HepG2 (cell line): ENCODE results near the gene UVSSA. TPM values are rescaled to one million over a fixed set of nuclear protein-coding genes. Genes with fewer than 3 reads are reported as not detected.

Experiments used
- ATAC-seq: fragments of 200-7000 bp; cut with Tn5 transposase; 3 replicates; pipeline ENCODE4 v1.9.1; 2020; ENCODE audit warnings: mild to moderate bottlenecking, moderate library complexity
- BruUV-seq: library from RNA; stranded (reverse); fragments of 400-500 nt; replicated peaks from 2 replicates; lab custom pipeline; 2021; lab: Mats Ljungman, UMichigan
- CTCF ChIA-PET: fragments of 300-600 bp; formaldehyde crosslinking; extraction: SDS; loops from one replicate; lab custom pipeline; 2021; ENCODE audit warnings: low total read pairs, inconsistent platforms, low intra/inter-chr PET ratio; lab: Yijun Ruan, JAX
- POLR2A ChIA-PET: fragments of 350-600 bp; sonication (Branson Sonifier 250); formaldehyde crosslinking; loops from one replicate; lab custom pipeline; 2020; ENCODE audit warnings: antibody characterized with exemption, inconsistent platforms; lab: Yijun Ruan, JAX
- DNase-seq: peaks from one replicate; pipeline ENCODE4 v3.0.0-alpha.2; 2015; ENCODE audit warnings: low spot score
- FAIRE-seq: peaks from 3 replicates; lab custom pipeline; 2011; peaks lifted over from hg19 to GRCh38; lab: Jason Lieb, UNC
- H2AFZ ChIP-seq: one replicate; pipeline ENCODE4 v1.6.1; 2011; ENCODE audit warnings: low read length, inconsistent platforms
- H3K27ac ChIP-seq: fragments of 300-600 bp; 3 replicates; pipeline ENCODE4 v1.8.0; 2011; ENCODE audit warnings: mixed run types, mild to moderate bottlenecking, mixed read lengths, low read length, inconsistent platforms; ENCODE audit not compliant: insufficient read depth; ENCODE audit errors: extremely low read length
- H3K27me3 ChIP-seq, 2 experiments: fragments of 200-600 bp in 1 of 2; 2 replicates in 1 of 2; 3 replicates in 1 of 2; pipeline versions ENCODE4 v1.6.0 to v1.8.0; 2011; ENCODE audit warnings: low read length in 2 of 2, mild to moderate bottlenecking in 2 of 2, moderate library complexity in 2 of 2, inconsistent platforms in 1 of 2; ENCODE audit not compliant: insufficient read depth in 2 of 2, control insufficient read depth in 1 of 2
- H3K36me3 ChIP-seq, 2 experiments: fragments of 200-600 bp in 1 of 2; replicated peaks in 1 of 2; 2 replicates in 1 of 2; 3 replicates in 1 of 2; pipeline versions ENCODE4 v1.5.1 to v1.8.0; 2011; ENCODE audit warnings: low read length in 2 of 2, inconsistent platforms in 1 of 2; ENCODE audit not compliant: insufficient read depth in 2 of 2, control insufficient read depth in 1 of 2
- H3K4me1 ChIP-seq: 2 replicates; pipeline ENCODE4 v1.5.1; 2012; ENCODE audit warnings: low read length, inconsistent platforms; ENCODE audit not compliant: insufficient read depth
- H3K4me2 ChIP-seq: 2 replicates; pipeline ENCODE4 v1.6.0; 2011; ENCODE audit warnings: low read depth, low read length, inconsistent platforms
- H3K4me3 ChIP-seq, 3 experiments: fragments of 200-600 bp in 1 of 3; sonication (generic), shearing (Covaris generic) in 1 of 3; replicated peaks in 1 of 3; 2 replicates each; pipeline ENCODE4 v1.5.1; 2011 to 2016; ENCODE audit warnings: low read length in 3 of 3, inconsistent platforms in 2 of 3, low read depth in 2 of 3, mild to moderate bottlenecking in 2 of 3, control low read depth in 1 of 3, mixed read lengths in 1 of 3; ENCODE audit not compliant: insufficient read depth in 1 of 3
- H3K79me2 ChIP-seq: one replicate; pipeline ENCODE4 v1.6.1; 2011; ENCODE audit warnings: low read length, inconsistent platforms; ENCODE audit not compliant: insufficient read depth
- H3K9ac ChIP-seq: 2 replicates; pipeline ENCODE4 v1.6.0; 2011; ENCODE audit warnings: mild to moderate bottlenecking, low read depth, low read length, inconsistent platforms; ENCODE audit not compliant: insufficient read depth
- H3K9me3 ChIP-seq: 2 replicates; pipeline ENCODE4 v1.5.1; 2012; ENCODE audit warnings: mild to moderate bottlenecking, low read length
- H4K20me1 ChIP-seq: 2 replicates; pipeline ENCODE4 v1.6.0; 2011; ENCODE audit warnings: inconsistent platforms, mild to moderate bottlenecking, low read length, moderate library complexity; ENCODE audit not compliant: insufficient read depth
- ARID2 ChIP-seq: sonication (generic); formaldehyde crosslinking; IDR thresholded peaks from 2 replicates; pipeline ENCODE4 v1.8.1; 2022; ENCODE audit warnings: mild to moderate bottlenecking, missing genetic modification reagents, borderline replicate concordance
- CENPX ChIP-seq: sonication (generic); formaldehyde crosslinking; IDR thresholded peaks from 2 replicates; pipeline ENCODE4 v1.9.0; 2021; ENCODE audit warnings: mild to moderate bottlenecking, missing genetic modification reagents, moderate library complexity
- ZFP90 ChIP-seq: sonication (generic); formaldehyde crosslinking; IDR thresholded peaks from 2 replicates; pipeline ENCODE4 v1.8.0; 2022; ENCODE audit warnings: missing genetic modification reagents, mild to moderate bottlenecking, inconsistent platforms, borderline replicate concordance
- ZMAT3 ChIP-seq: sonication (generic); formaldehyde crosslinking; conservative IDR thresholded peaks from 2 replicates; pipeline ENCODE4 v1.7.0; 2021; ENCODE audit warnings: missing genetic modification reagents
- ZNF224 ChIP-seq: sonication (generic); formaldehyde crosslinking; IDR thresholded peaks from 2 replicates; pipeline ENCODE4 v1.5.0; 2020; ENCODE audit warnings: mild to moderate bottlenecking, missing genetic modification reagents
- ZNF629 ChIP-seq: sonication (generic); formaldehyde crosslinking; conservative IDR thresholded peaks from 2 replicates; pipeline ENCODE4 v1.5.0; 2020; ENCODE audit warnings: missing genetic modification reagents
- ZNF780A ChIP-seq: sonication (generic); formaldehyde crosslinking; IDR thresholded peaks from 2 replicates; pipeline ENCODE4 v1.8.0; 2022; ENCODE audit warnings: mild to moderate bottlenecking, missing genetic modification reagents, moderate library complexity
- ZNF891 ChIP-seq: sonication (generic); formaldehyde crosslinking; IDR thresholded peaks from 2 replicates; pipeline ENCODE4 v1.5.0; 2020; ENCODE audit warnings: mild to moderate bottlenecking, missing genetic modification reagents
- WGBS: methylation state at CpG from one replicate; pipeline ENCODE4 v1.1.6; 2017; ENCODE audit warnings: low lambda C conversion rate; 5-methylcytosine and 5-hydroxymethylcytosine counted together
- in situ Hi-C: cut with HindIII; loops from 2 replicates; pipeline ENCODE4 v1.10.0; 2017; ENCODE audit warnings: low pct_unique_long_range_greater_than_20kb; ENCODE audit not compliant: extremely low pct_ligation_motif_present
- intact Hi-C: fragments of 100-400 bp; cut with micrococcal nuclease; formaldehyde crosslinking; loops from one replicate; pipeline ENCODE4 v1.10.0; 2022; ENCODE audit not compliant: unreplicated experiment
- polyA plus RNA-seq, 8 experiments: library from polyadenylated mRNA; depleted of rRNA in 3 of 8; stranded (reverse) in 7 of 8; unstranded in 1 of 8; fragments of >200 nt; fragmentation: Illumina TruSeq in 4 of 8; extraction: Trizol in 4 of 8; gene quantifications; 2 replicates each; pipeline versions ENCODE4 v1.2.1 to v1.2.3, GENCODE V29; 2011 to 2016; ENCODE audit warnings: low read depth in 4 of 8, missing spikeins in 1 of 8, mixed read lengths in 1 of 8; ENCODE audit not compliant: insufficient read depth in 1 of 8
- total RNA-seq, 5 experiments: library from RNA; depleted of rRNA; stranded (reverse); fragments of >200 nt; fragmentation: Illumina TruSeq; extraction: Trizol; gene quantifications; 2 replicates each; pipeline ENCODE4 v1.2.3, GENCODE V29; 2016; ENCODE audit warnings: low read depth in 1 of 5
- TF ChIP-seq, protein P1 (sequence below): IDR thresholded peaks from 2 replicates; pipeline ENCODE4 v1.6.1; 2016; ENCODE audit warnings: control low read depth
- TF ChIP-seq, protein P2 (sequence below), 2 experiments: fragments of 450-650 bp in 1 of 2; sonication (generic) in 1 of 2; formaldehyde crosslinking; IDR thresholded peaks; 2 replicates each; pipeline versions ENCODE4 v1.5.0 to v1.8.0; 2020 to 2022; ENCODE audit warnings: mild to moderate bottlenecking in 1 of 2, missing genetic modification reagents in 1 of 2
- TF ChIP-seq, protein P3 (sequence below): sonication (generic); formaldehyde crosslinking; IDR thresholded peaks from 2 replicates; pipeline ENCODE4 v1.8.0; 2022; ENCODE audit warnings: mild to moderate bottlenecking, missing genetic modification reagents, moderate library complexity
- TF ChIP-seq, protein P4 (sequence below): sonication (generic); formaldehyde crosslinking; IDR thresholded peaks from 2 replicates; pipeline ENCODE4 v1.4.0; 2020; ENCODE audit warnings: missing genetic modification reagents, borderline replicate concordance

UVSSA gene
- total and polyA plus RNA-seq, 2 of the 13 experiments (the other 11 are each of a cell fraction or from before 2014, with no cell fraction given) = 4.6 to 8.4 TPM

DNA sequence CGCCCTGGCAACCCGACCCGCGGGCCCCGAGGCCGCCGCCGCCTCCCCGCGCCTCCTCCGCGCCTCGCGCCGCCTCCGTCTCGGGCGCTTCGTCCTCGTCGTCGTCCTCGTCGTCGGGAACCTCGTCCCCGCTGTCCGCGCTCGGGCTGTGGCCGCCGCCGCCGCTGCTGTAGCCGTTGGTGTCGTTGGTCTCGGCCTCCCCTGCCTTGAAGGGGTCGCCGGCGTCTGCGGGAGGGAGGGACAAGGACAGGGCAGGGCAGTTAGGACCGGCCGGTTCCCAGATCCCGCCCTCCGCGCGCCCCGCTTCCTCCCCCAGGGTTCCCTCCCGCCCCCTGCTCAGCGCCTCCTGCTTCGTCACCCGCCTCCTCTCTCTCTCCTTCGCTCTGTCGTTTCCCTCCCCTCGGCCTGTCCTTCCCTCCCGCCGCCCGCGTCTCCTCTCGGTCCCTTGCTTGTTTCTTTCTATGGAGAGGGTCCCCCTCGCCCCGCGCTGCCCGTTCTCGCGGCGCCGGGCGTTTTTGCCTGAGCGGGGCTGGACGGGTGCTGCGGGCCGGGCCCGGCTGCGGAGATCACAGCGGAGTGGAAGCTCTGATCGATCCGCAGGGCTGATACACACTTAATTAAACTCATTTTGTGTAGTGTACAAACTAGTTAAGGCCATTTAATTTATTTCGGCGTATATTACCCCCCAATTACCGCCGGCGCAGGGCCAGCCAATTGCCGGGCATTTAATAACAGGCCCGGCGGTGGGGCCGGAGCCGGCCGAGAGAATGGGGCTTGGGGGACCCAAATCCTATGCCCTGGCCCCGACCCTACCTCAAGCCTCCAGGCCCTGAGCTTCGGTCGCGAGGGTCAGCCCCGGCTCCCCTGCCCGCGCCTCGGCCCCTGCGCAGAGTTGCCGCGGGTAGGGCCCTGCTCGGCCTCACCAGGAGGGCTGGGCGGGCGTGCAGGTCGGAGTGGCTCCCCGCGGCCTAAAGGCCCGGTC, 56.9 kb downstream of the UVSSA start (continued):
- TF ChIP-seq, protein P1, sequence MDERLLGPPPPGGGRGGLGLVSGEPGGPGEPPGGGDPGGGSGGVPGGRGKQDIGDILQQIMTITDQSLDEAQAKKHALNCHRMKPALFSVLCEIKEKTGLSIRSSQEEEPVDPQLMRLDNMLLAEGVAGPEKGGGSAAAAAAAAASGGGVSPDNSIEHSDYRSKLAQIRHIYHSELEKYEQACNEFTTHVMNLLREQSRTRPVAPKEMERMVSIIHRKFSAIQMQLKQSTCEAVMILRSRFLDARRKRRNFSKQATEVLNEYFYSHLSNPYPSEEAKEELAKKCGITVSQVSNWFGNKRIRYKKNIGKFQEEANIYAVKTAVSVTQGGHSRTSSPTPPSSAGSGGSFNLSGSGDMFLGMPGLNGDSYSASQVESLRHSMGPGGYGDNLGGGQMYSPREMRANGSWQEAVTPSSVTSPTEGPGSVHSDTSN (CRISPR knock-in tag) = no peak

DNA sequence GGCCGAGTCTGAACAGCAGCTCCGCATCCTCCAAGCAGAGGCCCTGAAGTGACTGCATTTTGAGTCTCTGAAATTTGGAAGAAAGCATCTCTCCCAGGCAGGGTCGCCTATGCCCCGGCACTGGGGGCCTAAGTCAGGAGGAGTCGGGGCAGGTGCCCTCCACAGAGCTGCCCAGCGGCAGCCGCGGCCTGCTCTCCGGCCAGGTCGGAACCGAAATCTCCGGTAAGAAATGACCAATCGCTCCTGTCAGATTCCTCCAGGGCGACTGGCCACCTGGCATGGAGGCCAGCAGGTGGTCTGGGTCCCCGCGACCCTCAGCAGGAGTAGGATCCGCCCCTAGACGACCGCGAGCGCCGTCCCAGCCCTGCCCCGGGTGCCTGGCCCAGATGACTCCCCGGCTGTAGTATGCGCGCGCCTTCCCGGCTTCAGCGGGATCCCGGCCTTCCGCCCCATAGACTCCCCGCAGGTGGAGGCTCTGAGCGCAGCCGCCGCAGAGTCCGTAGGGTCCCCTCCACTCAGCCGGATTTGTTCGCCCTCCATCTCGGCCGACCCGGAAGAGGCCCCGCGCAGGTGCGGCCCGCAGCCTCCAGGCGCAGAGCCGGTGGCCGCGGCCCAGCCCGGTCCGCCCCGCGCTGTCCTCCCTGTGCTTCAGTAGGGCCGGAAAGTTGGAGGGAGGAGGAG, 57.7 kb downstream of the UVSSA start:
- no peaks in the 10 kb centered on the region for H3K79me2 ChIP-seq
- H3K36me3 ChIP-seq = no peaks in the 10 kb centered on the region
- no peak overlapping the region for H3K4me2 ChIP-seq
- no peak overlapping the region for H3K4me3 ChIP-seq
- H3K4me1 ChIP-seq = no peaks in the 10 kb centered on the region
- peaks cover 4 to 26% of the 10 kb centered on the region in 2 experiments for H3K27me3 ChIP-seq
- H3K9me3 ChIP-seq = no peaks in the 10 kb centered on the region
- 71% methylated on average over 15 of the region's 54 CpGs for WGBS
- H3K9ac ChIP-seq = no peak overlapping the region
- no peak overlapping the region for H2AFZ ChIP-seq
- no peak overlapping the region for H3K27ac ChIP-seq
- intact Hi-C loops (no loop called here), in situ Hi-C loops (no loop called here)
- no peak for FAIRE-seq
- ChIA-PET CTCF (no interaction called here), POLR2A (no interaction called here)
- no peaks in the 10 kb centered on the region for H4K20me1 ChIP-seq
- no peak for DNase-seq
- no peak for ATAC-seq
- BruUV-seq = no TSS peak
- TF ChIP-seq ARID2 (CRISPR knock-in tag) (no peak), ZNF629 (CRISPR knock-in tag) (no peak), ZNF224 (CRISPR knock-in tag) (no peak), ZMAT3 (CRISPR knock-in tag) (no peak), CENPX (CRISPR knock-in tag) (no peak), ZFP90 (CRISPR knock-in tag) (no peak), ZNF780A (CRISPR knock-in tag) (no peak), ZNF891 (CRISPR knock-in tag) (no peak)
- TF ChIP-seq, protein P2, sequence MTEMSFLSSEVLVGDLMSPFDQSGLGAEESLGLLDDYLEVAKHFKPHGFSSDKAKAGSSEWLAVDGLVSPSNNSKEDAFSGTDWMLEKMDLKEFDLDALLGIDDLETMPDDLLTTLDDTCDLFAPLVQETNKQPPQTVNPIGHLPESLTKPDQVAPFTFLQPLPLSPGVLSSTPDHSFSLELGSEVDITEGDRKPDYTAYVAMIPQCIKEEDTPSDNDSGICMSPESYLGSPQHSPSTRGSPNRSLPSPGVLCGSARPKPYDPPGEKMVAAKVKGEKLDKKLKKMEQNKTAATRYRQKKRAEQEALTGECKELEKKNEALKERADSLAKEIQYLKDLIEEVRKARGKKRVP (CRISPR knock-in tag; IDR thresholded peaks at IDR 0.05) = no peak
- TF ChIP-seq, protein P3, sequence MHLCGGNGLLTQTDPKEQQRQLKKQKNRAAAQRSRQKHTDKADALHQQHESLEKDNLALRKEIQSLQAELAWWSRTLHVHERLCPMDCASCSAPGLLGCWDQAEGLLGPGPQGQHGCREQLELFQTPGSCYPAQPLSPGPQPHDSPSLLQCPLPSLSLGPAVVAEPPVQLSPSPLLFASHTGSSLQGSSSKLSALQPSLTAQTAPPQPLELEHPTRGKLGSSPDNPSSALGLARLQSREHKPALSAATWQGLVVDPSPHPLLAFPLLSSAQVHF (CRISPR knock-in tag) = no peak
- TF ChIP-seq, protein P4, sequence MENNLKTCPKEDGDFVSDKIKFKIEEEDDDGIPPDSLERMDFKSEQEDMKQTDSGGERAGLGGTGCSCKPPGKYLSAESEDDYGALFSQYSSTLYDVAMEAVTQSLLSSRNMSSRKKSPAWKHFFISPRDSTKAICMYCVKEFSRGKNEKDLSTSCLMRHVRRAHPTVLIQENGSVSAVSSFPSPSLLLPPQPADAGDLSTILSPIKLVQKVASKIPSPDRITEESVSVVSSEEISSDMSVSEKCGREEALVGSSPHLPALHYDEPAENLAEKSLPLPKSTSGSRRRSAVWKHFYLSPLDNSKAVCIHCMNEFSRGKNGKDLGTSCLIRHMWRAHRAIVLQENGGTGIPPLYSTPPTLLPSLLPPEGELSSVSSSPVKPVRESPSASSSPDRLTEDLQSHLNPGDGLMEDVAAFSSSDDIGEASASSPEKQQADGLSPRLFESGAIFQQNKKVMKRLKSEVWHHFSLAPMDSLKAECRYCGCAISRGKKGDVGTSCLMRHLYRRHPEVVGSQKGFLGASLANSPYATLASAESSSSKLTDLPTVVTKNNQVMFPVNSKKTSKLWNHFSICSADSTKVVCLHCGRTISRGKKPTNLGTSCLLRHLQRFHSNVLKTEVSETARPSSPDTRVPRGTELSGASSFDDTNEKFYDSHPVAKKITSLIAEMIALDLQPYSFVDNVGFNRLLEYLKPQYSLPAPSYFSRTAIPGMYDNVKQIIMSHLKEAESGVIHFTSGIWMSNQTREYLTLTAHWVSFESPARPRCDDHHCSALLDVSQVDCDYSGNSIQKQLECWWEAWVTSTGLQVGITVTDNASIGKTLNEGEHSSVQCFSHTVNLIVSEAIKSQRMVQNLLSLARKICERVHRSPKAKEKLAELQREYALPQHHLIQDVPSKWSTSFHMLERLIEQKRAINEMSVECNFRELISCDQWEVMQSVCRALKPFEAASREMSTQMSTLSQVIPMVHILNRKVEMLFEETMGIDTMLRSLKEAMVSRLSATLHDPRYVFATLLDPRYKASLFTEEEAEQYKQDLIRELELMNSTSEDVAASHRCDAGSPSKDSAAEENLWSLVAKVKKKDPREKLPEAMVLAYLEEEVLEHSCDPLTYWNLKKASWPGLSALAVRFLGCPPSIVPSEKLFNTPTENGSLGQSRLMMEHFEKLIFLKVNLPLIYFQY (CRISPR knock-in tag) = no peak
- TF ChIP-seq, all 625 proteins: peak for 0
